Bone marrow (tissue), 2 donors: ENCODE results near the gene MMP10.
"Not testable (repeated sequence)": the region's sequence is repeated elsewhere in the genome, so short reads cannot be mapped to it uniquely, and the experiment has no call there.

ENCODE experiments used
- DNase-seq, 2 donors: peaks; one replicate each; lab custom pipeline; 2025; lab: John Stamatoyannopoulos, UW

MMP10 gene

GRCh38 chr11:102783720-102784119 lies 3.3 kb upstream of the MMP10 start:
- no peak for DNase-seq

GRCh38 chr11:102783016-102783415 lies 2.6 kb upstream of the MMP10 start:
- DNase-seq, result no peak

- no peak for DNase-seq
Observed at GRCh38 chr11:102781676-102782075, 1.2 kb upstream of the MMP10 start.

GRCh38 chr11:102776454-102776853 lies 4.0 kb downstream of the MMP10 start:
- no peak for DNase-seq

GRCh38 chr11:102773386-102773785 lies 7.0 kb downstream of the MMP10 start:
- no peak for DNase-seq

GRCh38 chr11:102771351-102771750 lies 9.1 kb downstream of the MMP10 start:
- no peak for DNase-seq

GRCh38 chr11:102770191-102770590 lies 10.2 kb downstream of the MMP10 start:
- no peak for DNase-seq

GRCh38 chr11:102767800-102768199 lies 12.6 kb downstream of the MMP10 start:
- DNase-seq, result no peak

- no peak for DNase-seq
Observed at GRCh38 chr11:102763440-102763839, 17.0 kb downstream of the MMP10 start.

GRCh38 chr11:102762361-102762767 lies 18.1 kb downstream of the MMP10 start:
- DNase-seq, result no peak

GRCh38 chr11:102761646-102762238 lies 18.7 kb downstream of the MMP10 start:
- no peak for DNase-seq

- peak in 1 of 2 donors; percentile 9 for DNase-seq
Observed at GRCh38 chr11:102760344-102761035, 19.9 kb downstream of the MMP10 start.

- peak in 1 of 2 donors; percentile 24 for DNase-seq
Observed at GRCh38 chr11:102757823-102758549, 22.4 kb downstream of the MMP10 start.

- no peak for DNase-seq
Observed at GRCh38 chr11:102753267-102753666, 27.2 kb downstream of the MMP10 start.

GRCh38 chr11:102751673-102752072 lies 28.8 kb downstream of the MMP10 start:
- DNase-seq, result no peak

GRCh38 chr11:102749101-102749722 lies 31.2 kb downstream of the MMP10 start:
- no peak for DNase-seq

- not testable (repeated sequence) for DNase-seq
Observed at GRCh38 chr11:102746746-102747578, 33.5 kb downstream of the MMP10 start.

GRCh38 chr11:102734650-102735049 lies 45.8 kb downstream of the MMP10 start:
- no peak for DNase-seq

GRCh38 chr11:102733232-102733875 lies 47.1 kb downstream of the MMP10 start:
- DNase-seq, result peak in 1 of 2 donors; percentile 40

GRCh38 chr11:102730944-102731343 lies 49.5 kb downstream of the MMP10 start:
- not testable (repeated sequence) for DNase-seq
